Progenitor cell of endocrine pancreas (in vitro differentiated cells): ENCODE data around the gene TGM5. TPM values are rescaled to one million over a fixed set of nuclear protein-coding genes. Genes with fewer than 3 reads are reported as not detected.

Experiments used
- DNase-seq: peaks from one replicate; pipeline ENCODE4 v3.0.0; 2021; ENCODE audit warnings: low spot score; ENCODE audit not compliant: unreplicated experiment
- H3K27ac Mint-ChIP-seq: 2 replicates; pipeline ENCODE4 v1.8.0; 2021; ENCODE audit warnings: mild to moderate bottlenecking, moderate library complexity, mixed read lengths
- H3K27me3 Mint-ChIP-seq: 2 replicates; pipeline ENCODE4 v1.8.0; 2021; ENCODE audit warnings: mixed read lengths
- H3K36me3 Mint-ChIP-seq: 2 replicates; pipeline ENCODE4 v1.8.0; 2022; ENCODE audit warnings: mixed read lengths; ENCODE audit not compliant: insufficient read depth
- H3K4me1 Mint-ChIP-seq: 2 replicates; pipeline ENCODE4 v1.8.0; 2021; ENCODE audit warnings: low read depth, mixed read lengths
- H3K4me3 Mint-ChIP-seq: 2 replicates; pipeline ENCODE4 v1.8.0; 2021; ENCODE audit warnings: low read depth, mild to moderate bottlenecking, moderate library complexity, mixed read lengths
- H3K9me3 Mint-ChIP-seq: 2 replicates; pipeline ENCODE4 v1.8.0; 2021; ENCODE audit warnings: low read depth, mixed read lengths
- CTCF ChIP-seq: fragments of 200-600 bp; sonication (generic); IDR thresholded peaks from one replicate; pipeline ENCODE4 v1.5.0; 2021; ENCODE audit warnings: antibody characterized with exemption, mild to moderate bottlenecking; ENCODE audit not compliant: unreplicated experiment
- total RNA-seq: library from RNA; stranded (reverse); gene quantifications from 2 replicates; pipeline ENCODE4 v1.2.1, GENCODE V29; 2021

TGM5 gene
- total RNA-seq, 1 donor from 2014 or later, result not detected

- TF ChIP-seq CTCF, result no peak
- H3K4me3 Mint-ChIP-seq, result no peak overlapping the region
- H3K36me3 Mint-ChIP-seq, result no peaks in the 10 kb centered on the region
- no peak for DNase-seq
- H3K27ac Mint-ChIP-seq, result no peak overlapping the region
- H3K9me3 Mint-ChIP-seq, result no peaks in the 10 kb centered on the region
- H3K4me1 Mint-ChIP-seq, result no peaks in the 10 kb centered on the region
- H3K27me3 Mint-ChIP-seq, result peaks cover 13% of the 10 kb centered on the region
These were observed 12.8 kb upstream of the TGM5 start for GRCh38 chr15:43279496-43279895.

- Mint-ChIP-seq H3K36me3 (no peaks in the 10 kb centered on the region), H3K4me3 (no peak overlapping the region), H3K4me1 (no peaks in the 10 kb centered on the region), H3K27me3 (peaks cover 13% of the 10 kb centered on the region), H3K9me3 (no peaks in the 10 kb centered on the region), H3K27ac (no peak overlapping the region)
- no peak for TF ChIP-seq CTCF
- DNase-seq, result no peak
These were observed 12.1 kb upstream of the TGM5 start for GRCh38 chr15:43278869-43279268.

- Mint-ChIP-seq H3K9me3 (no peaks in the 10 kb centered on the region), H3K36me3 (no peaks in the 10 kb centered on the region), H3K4me1 (no peaks in the 10 kb centered on the region), H3K27me3 (peaks cover 13% of the 10 kb centered on the region), H3K4me3 (no peak overlapping the region), H3K27ac (no peak overlapping the region)
- no peak for DNase-seq
- TF ChIP-seq CTCF, result no peak
These were observed 11.2 kb upstream of the TGM5 start for GRCh38 chr15:43277901-43278300.

- no peak for DNase-seq
- Mint-ChIP-seq H3K4me3 (no peak overlapping the region), H3K9me3 (peaks cover under 1% of the 10 kb centered on the region), H3K27me3 (peaks cover 13% of the 10 kb centered on the region), H3K27ac (no peak overlapping the region), H3K36me3 (no peaks in the 10 kb centered on the region), H3K4me1 (no peaks in the 10 kb centered on the region)
- TF ChIP-seq CTCF, result no peak
These were observed 10.6 kb upstream of the TGM5 start for GRCh38 chr15:43277231-43277823.

GRCh38 chr15:43276563-43277200, 10.0 kb upstream of the TGM5 start:
- no peak for TF ChIP-seq CTCF
- DNase-seq, result no peak
- H3K36me3 Mint-ChIP-seq, result no peaks in the 10 kb centered on the region
- H3K4me3 Mint-ChIP-seq, result no peak overlapping the region
- no peaks in the 10 kb centered on the region for H3K4me1 Mint-ChIP-seq
- peaks cover 13% of the 10 kb centered on the region for H3K27me3 Mint-ChIP-seq
- peaks cover 7% of the 10 kb centered on the region for H3K9me3 Mint-ChIP-seq
- H3K27ac Mint-ChIP-seq, result no peak overlapping the region
